NCI-H446 (cell line): Measurements from ENCODE around the gene GCA.

Experiments used
- DNase-seq, 2 experiments: peaks; one replicate each; lab custom pipeline; 2025; lab: John Stamatoyannopoulos, UW

Gene GCA

GRCh38 chr2:162328424-162329157 is 15.3 kb upstream of the GCA start:
- no peak for DNase-seq

DNA sequence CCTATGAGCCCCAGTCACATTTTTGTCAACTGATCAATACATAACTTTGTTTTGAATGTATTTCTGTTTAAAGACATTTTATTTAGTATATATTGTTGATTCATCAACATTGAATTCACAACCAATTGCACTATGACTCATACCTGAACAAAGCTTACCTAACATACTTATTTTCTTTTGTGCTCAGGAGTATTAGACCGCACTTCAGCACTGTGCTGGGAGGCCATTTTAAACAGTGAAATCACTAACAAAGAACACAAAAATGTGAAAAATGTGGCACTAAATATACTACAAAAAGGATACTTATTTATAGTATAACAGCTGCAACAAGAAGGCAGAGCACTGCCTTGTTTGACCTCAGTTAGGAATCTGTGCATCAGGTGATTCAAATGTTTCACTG is 13.1 kb upstream of the GCA start:
- DNase-seq, result no peak

- peak in 1 of 2 experiments; percentile 50 for DNase-seq
Observed at GRCh38 chr2:162333968-162334367, 10.0 kb upstream of the GCA start.

GRCh38 chr2:162337868-162338267 is 6.1 kb upstream of the GCA start:
- DNase-seq, result no peak

DNA sequence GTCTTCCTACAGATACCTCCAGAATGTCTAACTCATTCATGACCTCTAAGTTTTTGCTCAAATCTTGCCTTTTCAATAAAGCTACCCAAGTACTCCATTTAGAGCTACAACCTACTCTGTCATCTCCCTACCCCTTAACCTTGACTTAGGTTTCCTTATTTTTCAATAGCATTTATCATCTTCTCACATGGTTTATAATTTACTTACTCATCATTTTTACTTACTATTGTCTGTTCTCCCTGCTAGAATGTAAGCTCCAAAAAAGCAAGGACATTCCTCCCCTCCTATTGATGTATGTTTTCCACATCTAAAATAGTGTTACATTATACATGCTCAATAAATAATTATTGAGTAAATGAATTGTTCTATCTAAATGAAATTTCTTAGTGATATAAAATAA is 3.1 kb upstream of the GCA start:
- DNase-seq, result no peak

GRCh38 chr2:162342321-162342720 is 1.6 kb upstream of the GCA start:
- peak in 1 of 2 experiments; percentile 61 for DNase-seq

GRCh38 chr2:162342841-162343240 is 1.1 kb upstream of the GCA start:
- DNase-seq, result no peak

- DNase-seq, result no peak
Observed at GRCh38 chr2:162343492-162343823, 474 bp upstream of the GCA start.

DNA sequence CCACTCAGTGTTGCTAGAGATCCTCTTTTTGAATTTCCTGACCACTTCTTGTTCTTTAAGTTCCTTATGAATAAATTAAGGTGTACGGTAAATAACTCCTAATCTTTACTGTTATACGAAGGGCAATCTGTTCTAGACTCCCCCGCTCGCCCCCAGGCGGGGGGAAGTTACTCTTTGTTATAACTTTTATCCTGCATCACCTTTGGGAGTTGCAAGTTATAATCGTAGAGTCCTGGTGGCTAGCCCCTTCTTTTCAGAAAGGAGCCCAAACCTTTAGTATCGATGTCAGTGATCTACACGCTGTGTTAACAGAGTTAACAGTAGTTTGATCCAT is 652 bp downstream of the GCA start:
- DNase-seq, result no peak

DNA sequence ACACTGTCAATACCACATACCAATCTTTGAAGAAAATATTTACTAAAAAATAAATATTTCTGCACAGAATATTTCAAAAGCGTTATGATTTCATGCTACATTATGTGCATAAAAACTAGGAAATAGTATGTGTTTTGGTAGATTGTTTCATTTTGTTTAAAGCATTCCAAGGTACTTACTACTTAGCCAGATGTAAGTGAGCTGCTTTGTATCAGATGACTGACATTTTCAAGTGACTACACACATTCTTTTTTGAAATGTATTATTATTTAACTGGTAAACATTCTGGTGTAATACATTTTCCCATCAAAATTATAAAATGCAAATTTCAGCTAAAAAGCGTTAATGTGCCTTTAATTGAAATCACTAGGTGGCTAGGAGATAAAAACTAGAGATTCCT is 21.5 kb downstream of the GCA start:
- DNase-seq, result no peak

DNA sequence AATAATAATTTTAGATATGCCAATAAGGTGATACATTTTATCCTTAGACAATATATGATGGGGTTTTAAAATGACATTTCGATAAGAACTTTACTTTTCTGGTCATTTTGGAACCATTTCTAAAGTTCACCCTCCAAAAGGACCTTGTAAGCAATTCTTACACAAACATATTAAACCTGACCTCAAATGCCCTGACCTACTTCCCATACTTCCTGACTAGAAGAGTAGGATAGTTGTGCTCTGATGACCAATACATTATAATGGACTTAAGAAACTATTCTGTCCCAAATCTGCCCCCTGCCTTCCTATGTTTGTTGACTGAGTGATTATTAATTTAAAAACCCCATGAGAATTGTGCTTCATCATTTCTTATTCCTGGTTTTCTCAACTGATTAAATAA is 24.6 kb downstream of the GCA start:
- no peak for DNase-seq

- DNase-seq, result no peak
Observed at GRCh38 chr2:162369551-162369950, 25.6 kb downstream of the GCA start.

DNA sequence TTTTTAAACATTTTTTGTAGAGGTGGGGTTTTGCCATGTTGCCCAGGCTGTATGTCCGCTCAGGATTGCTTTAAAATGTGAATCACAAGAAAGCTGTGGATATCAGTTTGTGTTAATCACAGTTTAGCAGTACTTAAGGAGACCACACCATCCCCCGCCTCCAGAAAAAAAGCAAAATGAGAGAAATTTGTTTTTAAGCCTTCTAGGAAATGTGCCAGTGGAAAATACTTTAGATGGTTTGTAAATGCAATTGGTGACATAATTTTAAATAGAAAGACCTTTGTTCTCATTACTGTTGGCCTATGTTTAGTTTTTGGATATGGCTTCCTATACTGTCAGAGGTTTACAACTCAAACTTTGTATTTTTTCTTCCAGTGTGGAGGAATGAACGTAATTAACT is 27.0 kb downstream of the GCA start:
- no peak for DNase-seq

GRCh38 chr2:162372818-162373217 is 28.9 kb downstream of the GCA start:
- DNase-seq, result no peak

- DNase-seq, result no peak
Observed at GRCh38 chr2:162379719-162380580, 36.0 kb downstream of the GCA start.

- no peak for DNase-seq
Observed at GRCh38 chr2:162381851-162382250, 37.9 kb downstream of the GCA start.

DNA sequence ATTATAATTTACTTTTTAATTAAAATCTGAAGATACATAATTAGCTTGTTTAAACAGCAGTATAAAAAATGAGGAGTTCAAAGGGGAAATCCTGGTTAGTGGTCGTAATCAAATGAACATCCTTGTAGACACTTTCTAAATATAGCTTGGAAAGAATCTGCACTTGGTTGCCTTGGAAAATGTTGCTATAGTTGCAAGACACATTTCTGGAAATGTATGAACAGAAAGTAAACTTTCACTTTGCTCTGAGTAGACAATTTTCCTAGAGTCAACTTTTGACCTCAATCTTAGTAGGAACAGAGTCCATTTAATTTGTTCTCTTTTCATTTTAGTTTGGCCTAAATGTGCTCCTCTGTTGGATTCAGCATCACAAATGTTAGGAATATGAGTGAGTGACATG is 38.3 kb downstream of the GCA start:
- peak in 1 of 2 experiments; percentile 4 for DNase-seq

- peak; percentile 39 to 80 for DNase-seq
Observed at GRCh38 chr2:162385536-162385935, 41.6 kb downstream of the GCA start.

DNA sequence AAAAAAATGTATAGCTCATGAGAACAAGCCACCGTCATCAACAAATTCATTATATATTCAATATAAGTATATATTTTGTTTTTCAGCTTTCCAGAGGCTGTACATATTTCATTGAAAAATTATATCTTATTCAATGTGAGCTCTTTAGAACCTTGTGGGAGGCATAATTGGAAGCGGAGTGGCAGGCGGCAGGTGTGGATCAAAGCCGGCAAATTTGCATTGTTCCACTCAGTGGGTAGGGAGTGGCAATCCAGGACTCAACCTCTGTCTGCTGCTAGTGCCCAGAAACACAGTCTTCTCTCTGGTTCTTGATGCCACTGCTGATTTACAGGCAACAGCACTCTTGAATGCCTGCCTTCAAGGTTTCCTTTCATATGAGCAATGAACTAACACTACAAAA is 46.9 kb downstream of the GCA start:
- no peak for DNase-seq

DNA sequence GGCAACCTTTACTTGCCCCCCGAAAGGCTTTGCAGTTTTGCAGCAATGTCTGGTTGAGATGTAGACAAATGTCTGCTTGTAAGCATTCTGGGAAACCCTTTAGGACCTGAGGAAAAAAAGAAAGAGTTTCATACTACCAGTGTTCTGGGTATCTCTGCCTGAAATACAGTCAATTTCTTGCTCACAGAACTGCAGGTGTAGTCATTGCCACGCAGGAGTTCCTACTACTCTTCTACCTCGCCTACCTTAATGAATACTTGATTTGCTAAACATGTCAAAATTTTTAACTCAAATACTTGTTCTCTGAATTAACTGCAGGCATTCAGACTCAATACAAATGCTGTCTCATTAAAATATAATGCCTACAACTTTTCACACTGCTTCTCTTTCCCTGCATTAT is 56.4 kb downstream of the GCA start:
- DNase-seq, result no peak

DNA sequence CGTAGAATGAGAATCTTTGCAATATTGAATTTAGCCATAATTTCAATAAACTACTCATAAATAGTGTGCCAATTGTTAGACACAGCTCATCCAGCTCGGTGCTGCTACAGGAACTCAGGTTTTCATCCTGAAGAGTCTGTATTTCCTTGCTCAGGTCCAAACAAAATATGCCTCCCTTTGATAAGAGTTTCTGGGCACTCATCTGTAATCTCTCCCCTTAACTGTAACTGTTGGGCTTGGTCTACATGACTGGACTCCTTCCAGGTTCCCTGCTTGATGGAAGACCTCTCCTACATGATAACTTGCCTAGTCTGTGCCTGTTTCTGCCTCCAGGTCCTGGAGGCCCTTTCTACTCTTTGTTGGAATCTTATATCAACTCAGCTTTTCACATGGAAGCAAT is 57.9 kb downstream of the GCA start:
- peak in 1 of 2 experiments; percentile 74 for DNase-seq

DNA sequence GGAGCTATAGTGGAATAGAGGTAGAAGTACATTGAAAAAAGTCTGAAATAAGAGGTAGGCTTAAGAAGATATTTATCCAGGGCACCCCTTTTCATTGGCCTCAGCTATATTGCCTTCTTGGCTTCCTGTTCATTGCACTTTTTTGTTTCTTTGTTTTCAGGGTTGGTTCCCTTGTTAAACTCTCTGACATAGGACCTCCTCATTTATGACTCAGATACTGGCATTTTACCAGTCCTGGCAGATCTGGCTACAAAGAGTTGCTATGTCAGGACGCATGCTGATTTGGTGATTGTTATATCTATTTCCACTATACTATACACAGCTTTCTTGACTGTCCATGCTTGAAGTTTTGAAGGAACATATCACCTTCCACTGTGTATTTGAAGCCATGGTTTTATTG is 60.0 kb downstream of the GCA start:
- DNase-seq, result peak; percentile 81 to 87
